Cardiac muscle cell (in vitro differentiated cells and primary cell): ENCODE measurements around the gene COPS4. TPM values are rescaled to one million over a fixed set of nuclear protein-coding genes. Genes with fewer than 3 reads are reported as not detected.
"Not testable (repeated sequence)": the region's sequence is repeated elsewhere in the genome, so short reads cannot be mapped to it uniquely, and the experiment has no call there.

ENCODE experiments used
- DNase-seq, 2 donors: peaks; one replicate each; pipeline versions ENCODE4 v3.0.0 to v3.0.0-alpha.2; 2010 to 2017; ENCODE audit warnings: low read depth in 1 of 2, low spot score in 1 of 2
- H3K27ac ChIP-seq: fragments of 200-600 bp; sonication (generic); 2 replicates; pipeline ENCODE4 v1.5.1; 2016
- H3K27me3 ChIP-seq: fragments of 200-600 bp; sonication (generic); 2 replicates; pipeline ENCODE4 v1.6.0; 2016; ENCODE audit warnings: control low read depth
- H3K36me3 ChIP-seq: fragments of 200-600 bp; sonication (generic); 2 replicates; pipeline ENCODE4 v1.5.1; 2016; ENCODE audit warnings: control low read depth
- H3K4me1 ChIP-seq: fragments of 200-600 bp; sonication (generic); 2 replicates; pipeline ENCODE4 v1.8.1; 2017; ENCODE audit warnings: low read depth, mild to moderate bottlenecking, mixed run types
- H3K4me3 ChIP-seq: fragments of 200-600 bp; sonication (generic); 2 replicates; pipeline ENCODE4 v1.5.1; 2016; ENCODE audit warnings: mild to moderate bottlenecking
- H3K9me3 ChIP-seq: fragments of 200-600 bp; sonication (generic); 2 replicates; pipeline ENCODE4 v1.5.1; 2017; ENCODE audit warnings: low read depth, mild to moderate bottlenecking, control low read depth
- CTCF ChIP-seq: IDR thresholded peaks from 2 replicates; pipeline ENCODE4 v1.5.1; 2012; ENCODE audit warnings: low read depth, mild to moderate bottlenecking, low read length
- polyA plus RNA-seq: library from polyadenylated mRNA; unstranded; fragments of >200 nt; fragmentation: Nextera tagmentation; extraction: Ambion mirVana; gene quantifications from 2 replicates; pipeline ENCODE4 v1.2.1, GENCODE V29; 2016
- total RNA-seq: library from RNA; depleted of rRNA; stranded (reverse); fragments of >200 nt; gene quantifications from 2 replicates; pipeline ENCODE4 v1.2.3, GENCODE V29; 2016

Gene COPS4
- total and polyA plus RNA-seq, 2 experiments from 2014 or later: 39.9 to 101 TPM

DNA sequence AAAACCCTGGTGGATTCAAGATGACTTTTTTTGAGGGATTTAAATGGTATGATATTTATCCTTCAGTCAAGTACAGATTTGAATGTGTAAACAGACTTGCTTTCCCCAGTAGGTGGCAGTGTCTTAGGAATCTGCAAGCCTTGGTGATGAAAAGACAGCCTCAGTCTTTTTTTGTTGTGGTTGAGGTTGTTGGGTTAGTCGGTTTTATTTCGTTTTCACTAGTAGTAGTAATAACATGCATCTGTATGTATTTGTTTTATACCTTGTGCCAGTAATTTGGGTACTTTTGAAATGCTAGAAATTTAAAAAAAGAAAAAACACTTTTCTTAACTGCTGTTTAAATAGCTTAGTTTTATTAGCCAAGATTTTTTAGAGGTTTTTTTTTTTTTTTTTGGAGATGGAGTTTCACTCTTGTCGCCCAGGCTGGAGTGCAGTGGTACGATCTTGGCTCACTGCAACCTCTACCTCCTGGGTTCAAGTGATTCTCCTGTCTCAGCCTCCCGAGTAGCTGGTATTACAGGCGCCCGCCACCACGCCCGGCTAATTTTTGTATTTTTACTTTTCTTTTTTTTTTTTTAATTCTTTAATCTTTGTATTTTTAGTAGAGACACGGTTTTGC lies 39.2 kb downstream of the COPS4 start:
- H3K9me3 ChIP-seq: no peaks in the 10 kb centered on the region
- peaks cover 23% of the 10 kb centered on the region for H3K36me3 ChIP-seq
- H3K4me3 ChIP-seq: no peak overlapping the region
- no peaks in the 10 kb centered on the region for H3K27me3 ChIP-seq
- DNase-seq: peak; percentile 50 to 94
- no peak overlapping the region for H3K27ac ChIP-seq
- H3K4me1 ChIP-seq: no peaks in the 10 kb centered on the region
- peak; percentile 74 for TF ChIP-seq CTCF

- H3K27me3 ChIP-seq, H3K4me1 ChIP-seq, H3K9me3 ChIP-seq, H3K4me3 ChIP-seq, DNase-seq, H3K27ac ChIP-seq: not testable (repeated sequence)
- peaks cover 19% of the 10 kb centered on the region for H3K36me3 ChIP-seq
Measured at GRCh38 chr4:83074783-83075182, 39.8 kb downstream of the COPS4 start.

DNA sequence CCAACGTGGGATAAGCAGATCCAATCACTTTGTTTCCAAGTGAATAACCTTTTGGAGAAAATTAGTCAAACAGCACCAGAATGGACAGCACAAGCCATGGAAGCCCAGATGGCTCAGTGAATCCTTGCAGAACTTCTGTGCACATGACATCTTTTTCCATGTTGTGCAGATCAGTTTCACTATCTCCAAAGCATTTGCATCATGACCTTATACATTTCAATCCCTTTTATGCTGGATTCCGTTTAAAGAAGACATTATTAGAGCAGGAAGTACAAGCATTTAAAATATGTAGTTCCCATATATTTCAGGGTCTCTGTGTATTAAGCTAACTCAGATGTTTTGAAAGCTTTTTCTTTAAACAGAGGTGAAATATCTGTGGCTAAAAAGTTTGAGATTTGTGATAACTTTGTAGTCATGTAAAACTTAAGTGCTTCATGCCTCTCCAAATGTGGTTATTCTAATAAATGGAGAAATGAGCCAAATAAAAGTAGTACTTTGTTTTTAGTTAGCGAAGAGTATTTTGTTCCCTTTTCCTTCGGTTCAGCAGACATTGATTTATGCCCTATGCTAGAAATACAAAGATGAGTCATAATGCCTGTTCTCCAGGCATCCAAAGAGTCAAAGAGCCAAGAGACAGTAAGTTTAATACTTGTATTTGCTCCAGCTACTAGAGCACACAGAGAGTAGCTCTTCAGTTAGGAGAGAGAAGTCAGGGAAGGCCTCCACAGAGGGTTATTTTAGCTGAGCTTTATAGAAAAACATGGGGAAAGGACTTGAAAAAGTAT lies 40.5 kb downstream of the COPS4 start:
- H3K36me3 ChIP-seq: peaks cover 17% of the 10 kb centered on the region
- no peak overlapping the region for H3K4me3 ChIP-seq
- peak in 1 of 2 donors; percentile 40 for DNase-seq
- H3K4me1 ChIP-seq: no peaks in the 10 kb centered on the region
- H3K9me3 ChIP-seq: no peaks in the 10 kb centered on the region
- no peaks in the 10 kb centered on the region for H3K27me3 ChIP-seq
- H3K27ac ChIP-seq: no peak overlapping the region
- TF ChIP-seq CTCF: no peak

GRCh38 chr4:83080561-83080960 lies 45.6 kb downstream of the COPS4 start:
- Histone ChIP-seq H3K27me3 (no peaks in the 10 kb centered on the region), H3K4me3 (no peak overlapping the region), H3K9me3 (no peaks in the 10 kb centered on the region), H3K27ac (no peak overlapping the region), H3K36me3 (peaks cover 6% of the 10 kb centered on the region), H3K4me1 (no peaks in the 10 kb centered on the region)
- TF ChIP-seq CTCF: no peak
- no peak for DNase-seq

DNA sequence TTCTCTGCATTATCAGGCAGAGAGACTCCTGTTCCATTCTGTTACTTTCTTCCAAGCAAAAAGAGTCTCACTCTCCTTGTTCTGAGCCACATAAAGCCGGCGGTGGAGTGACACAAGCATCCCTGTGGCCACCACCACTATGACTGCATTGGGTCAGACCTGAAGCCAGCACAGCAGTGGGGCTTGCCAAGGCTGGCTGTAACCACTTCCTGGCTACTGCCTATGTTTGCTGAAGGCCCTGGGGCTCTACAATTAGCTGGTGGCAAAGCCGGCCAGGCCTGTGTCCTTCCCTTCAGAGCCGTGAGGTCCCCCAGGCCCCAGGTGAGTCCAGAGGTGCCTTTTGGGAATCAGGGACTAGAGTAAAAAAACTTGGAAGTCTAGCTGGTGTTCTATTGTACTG lies 47.8 kb downstream of the COPS4 start:
- Histone ChIP-seq H3K27ac (no peak overlapping the region), H3K36me3 (no peaks in the 10 kb centered on the region), H3K9me3 (no peaks in the 10 kb centered on the region), H3K4me1 (no peaks in the 10 kb centered on the region), H3K4me3 (no peak overlapping the region), H3K27me3 (no peaks in the 10 kb centered on the region)
- DNase-seq: peak in 1 of 2 donors; percentile 10
- TF ChIP-seq CTCF: no peak

DNA sequence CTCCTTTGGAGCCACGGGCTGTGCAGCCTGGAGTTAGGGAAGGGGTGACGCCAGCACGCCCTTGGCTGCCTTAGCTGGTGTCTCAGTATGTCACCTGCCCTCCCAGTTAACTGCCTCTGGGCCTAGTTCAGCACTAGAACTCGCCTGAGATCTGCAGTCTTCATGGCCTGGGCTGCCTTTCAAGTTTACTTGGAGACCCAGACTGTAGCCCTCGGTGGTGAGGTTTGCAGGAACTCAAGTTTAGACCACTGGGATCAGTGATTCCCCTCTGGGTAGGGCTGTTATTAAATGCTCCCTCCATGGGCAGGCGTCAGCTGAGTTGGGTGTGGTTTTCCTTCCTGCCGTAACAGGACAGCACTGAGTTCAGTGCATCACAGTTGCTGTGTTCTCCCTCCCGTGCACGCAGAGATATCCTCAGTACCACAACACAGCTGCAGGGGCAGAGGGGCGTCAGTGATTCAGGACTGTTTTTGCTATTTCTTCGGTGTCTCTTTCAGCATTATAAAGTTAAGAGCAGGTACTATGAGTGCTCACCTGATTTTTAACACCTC lies 49.0 kb downstream of the COPS4 start:
- Histone ChIP-seq H3K27me3 (no peaks in the 10 kb centered on the region), H3K27ac (no peak overlapping the region), H3K4me3 (no peak overlapping the region), H3K36me3 (no peaks in the 10 kb centered on the region), H3K9me3 (no peaks in the 10 kb centered on the region), H3K4me1 (no peaks in the 10 kb centered on the region)
- TF ChIP-seq CTCF: peak; percentile 16
- peak in 1 of 2 donors; percentile 22 for DNase-seq

- not testable (repeated sequence) for H3K4me3 ChIP-seq, H3K4me1 ChIP-seq, H3K27ac ChIP-seq, H3K27me3 ChIP-seq, H3K36me3 ChIP-seq, H3K9me3 ChIP-seq
- peak in 1 of 2 donors; percentile 13 for DNase-seq
Measured at GRCh38 chr4:83084956-83085355, 50.0 kb downstream of the COPS4 start.
